ENCODE data around the gene PARVB.

DNA sequence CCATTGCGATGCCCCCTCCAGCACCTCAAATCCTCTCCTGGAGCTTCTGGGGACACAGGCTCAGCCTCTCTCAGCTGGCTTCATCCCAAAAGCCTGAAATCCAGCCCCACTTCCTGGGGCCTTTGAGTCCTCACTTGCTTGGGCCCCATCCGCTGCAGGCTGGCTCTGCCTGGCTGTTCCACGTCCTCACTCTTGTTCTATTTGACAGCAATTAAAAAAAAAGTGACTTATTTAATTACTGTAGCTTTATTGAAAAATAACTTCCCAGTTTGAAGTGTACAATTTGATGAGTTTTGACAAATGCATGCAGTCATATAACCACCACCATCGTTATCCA is 183.8 kb downstream of the PARVB start:
- TF ChIP-seq ZNF274 (IDR thresholded peaks at IDR 0.05; ENCODE audit: low read depth, low read length) (no peak), SUZ12 (IDR thresholded peaks at IDR 0.05; ENCODE audit: extremely low read depth, insufficient read depth, insufficient read length) (no peak)

Data from NT2/D1 (cell line).